HCT116 (cell line): ENCODE data around the gene CDH3. TPM values are rescaled to one million over a fixed set of nuclear protein-coding genes. Genes with fewer than 3 reads are reported as not detected.

Experiments
- ATAC-seq: fragments of 200-7000 bp; cut with Tn5 transposase; 2 replicates; pipeline ENCODE4 v1.9.1; 2020; ENCODE audit warnings: mild to moderate bottlenecking, moderate library complexity
- BruUV-seq: library from RNA; stranded (reverse); fragments of 400-500 nt; replicated peaks from 2 replicates; lab custom pipeline; 2021; lab: Mats Ljungman, UMichigan
- CTCF ChIA-PET: fragments of 300-600 bp; sonication (Branson Sonifier 250); formaldehyde crosslinking; loops from one replicate; lab custom pipeline; 2021; ENCODE audit warnings: antibody characterized with exemption; lab: Charles Lee
- POLR2A ChIA-PET: fragments of 300-600, 350-600 bp; sonication (Branson Sonifier 250); formaldehyde crosslinking; loops from one replicate; lab custom pipeline; 2021; ENCODE audit warnings: antibody characterized with exemption; lab: Charles Lee
- RAD21 ChIA-PET, 2 experiments: fragments of 300-600 bp; sonication (Branson Sonifier 250); formaldehyde crosslinking; loops; one replicate each; lab custom pipeline; 2023; ENCODE audit warnings: low total read pairs in 2 of 2; ENCODE audit not compliant: uncharacterized antibody in 2 of 2, unreplicated experiment in 2 of 2, low non-redundant PET in 1 of 2; lab: Charles Lee
- DNase-seq: peaks from one replicate; pipeline ENCODE4 v3.0.0-alpha.2; 2010; ENCODE audit warnings: low read depth, low spot score
- H2AFZ ChIP-seq: fragments of 200-600 bp; shearing (Covaris generic), sonication (generic); 2 replicates; pipeline ENCODE4 v1.6.1; 2017; ENCODE audit warnings: low read depth, mixed run types, mixed read lengths, antibody characterized with exemption, low read length; ENCODE audit not compliant: poor library complexity, severe bottlenecking
- H3K27ac ChIP-seq: 2 replicates; pipeline ENCODE4 v1.5.1; 2012; ENCODE audit warnings: low read depth, low read length
- H3K27me3 ChIP-seq: fragments of 200-600 bp; sonication (generic); 2 replicates; pipeline ENCODE4 v1.6.1; 2016; ENCODE audit warnings: mixed run types, low read length, mixed read lengths; ENCODE audit not compliant: insufficient read depth
- H3K36me3 ChIP-seq, 2 experiments: fragments of 200-500 bp in 1 of 2; fragments of 200-600 bp in 1 of 2; sonication (Bioruptor generic) in 1 of 2; sonication (generic) in 1 of 2; 2 replicates each; pipeline versions ENCODE4 v1.5.1 to v1.6.1; 2014 to 2016; ENCODE audit warnings: low read length in 2 of 2, inconsistent platforms in 1 of 2, mixed read lengths in 1 of 2, mixed run types in 1 of 2; ENCODE audit not compliant: insufficient read depth in 2 of 2, control insufficient read depth in 1 of 2
- H3K4me1 ChIP-seq, 2 experiments: fragments of 200-600 bp in 1 of 2; sonication (generic) in 1 of 2; 2 replicates each; pipeline versions ENCODE4 v1.5.1 to v1.6.1; 2012 to 2017; ENCODE audit warnings: low read length in 2 of 2, inconsistent platforms in 1 of 2, mild to moderate bottlenecking in 1 of 2, mixed read lengths in 1 of 2, mixed run types in 1 of 2, moderate library complexity in 1 of 2; ENCODE audit not compliant: insufficient read depth in 2 of 2, control insufficient read depth in 1 of 2
- H3K4me2 ChIP-seq: fragments of 200-600 bp; sonication (generic); 2 replicates; pipeline ENCODE4 v1.6.1; 2017; ENCODE audit warnings: mixed run types, low read length, mixed read lengths
- H3K4me3 ChIP-seq, 2 experiments: fragments of 200-600 bp in 1 of 2; sonication (generic) in 1 of 2; replicated peaks in 1 of 2; 2 replicates each; pipeline ENCODE4 v1.5.1; 2011 to 2016; ENCODE audit warnings: low read length in 2 of 2, control low read depth in 1 of 2, low read depth in 1 of 2, mild to moderate bottlenecking in 1 of 2, mixed read lengths in 1 of 2, mixed run types in 1 of 2
- H3K79me2 ChIP-seq: fragments of 200-600 bp; sonication (generic); 2 replicates; pipeline ENCODE4 v1.6.1; 2017; ENCODE audit warnings: mild to moderate bottlenecking, mixed run types, low read length, moderate library complexity, mixed read lengths; ENCODE audit not compliant: insufficient read depth
- H3K9ac ChIP-seq: fragments of 200-600 bp; sonication (generic); 2 replicates; pipeline ENCODE4 v1.6.1; 2016; ENCODE audit warnings: low read length, mixed read lengths
- H3K9me2 ChIP-seq: fragments of 200-600 bp; sonication (generic), shearing (Covaris generic); 2 replicates; pipeline ENCODE4 v1.6.1; 2017; ENCODE audit warnings: mixed run types, mild to moderate bottlenecking, moderate library complexity; ENCODE audit not compliant: insufficient read depth
- H3K9me3 ChIP-seq, 2 experiments: fragments of 200-500 bp in 1 of 2; fragments of 200-600 bp in 1 of 2; sonication (Bioruptor generic) in 1 of 2; sonication (generic) in 1 of 2; 2 replicates each; pipeline ENCODE4 v1.6.1; 2014 to 2017; ENCODE audit warnings: low read length in 2 of 2, mixed read lengths in 2 of 2, inconsistent platforms in 1 of 2, low read depth in 1 of 2, mild to moderate bottlenecking in 1 of 2, mixed run types in 1 of 2, moderate library complexity in 1 of 2; ENCODE audit not compliant: control insufficient read depth in 1 of 2, insufficient read depth in 1 of 2
- H4K20me1 ChIP-seq: fragments of 200-600 bp; sonication (generic), shearing (Covaris generic); 2 replicates; pipeline ENCODE4 v1.6.1; 2017; ENCODE audit warnings: mixed run types, mild to moderate bottlenecking, moderate library complexity; ENCODE audit not compliant: insufficient read depth
- CEBPB ChIP-seq: IDR thresholded peaks from 2 replicates; pipeline ENCODE4 v1.6.1; 2012; ENCODE audit warnings: low read depth
- ELF1 ChIP-seq: IDR thresholded peaks from 2 replicates; pipeline ENCODE4 v1.6.1; 2012; ENCODE audit warnings: low read depth, borderline replicate concordance
- EZH2phosphoT487 ChIP-seq: fragments of 200-600 bp; IDR thresholded peaks from 2 replicates; pipeline ENCODE4 v1.6.1; 2018; ENCODE audit warnings: antibody characterized with exemption, borderline replicate concordance
- FOSL1 ChIP-seq: IDR thresholded peaks from 2 replicates; pipeline ENCODE4 v1.6.1; 2012; ENCODE audit warnings: low read depth
- JUND ChIP-seq: IDR thresholded peaks from 2 replicates; pipeline ENCODE4 v1.6.1; 2012
- POLR2AphosphoS5 ChIP-seq: IDR thresholded peaks from 2 replicates; pipeline ENCODE4 v1.6.1; 2011; ENCODE audit warnings: mild to moderate bottlenecking, low read depth, low read length, moderate library complexity
- SIN3A ChIP-seq: IDR thresholded peaks from 2 replicates; pipeline ENCODE4 v1.6.1; 2012; ENCODE audit warnings: low read depth
- SP1 ChIP-seq: IDR thresholded peaks from 2 replicates; pipeline ENCODE4 v1.6.1; 2012; ENCODE audit warnings: low read depth
- SRF ChIP-seq: IDR thresholded peaks from 2 replicates; pipeline ENCODE4 v1.6.1; 2012; ENCODE audit warnings: low read depth
- TCF7L2 ChIP-seq: IDR thresholded peaks from 2 replicates; pipeline ENCODE4 v1.7.0; 2011; ENCODE audit warnings: borderline replicate concordance, inconsistent platforms; ENCODE audit not compliant: insufficient read depth, insufficient read length; ENCODE audit errors: extremely low read depth
- YY1 ChIP-seq: IDR thresholded peaks from 2 replicates; pipeline ENCODE4 v1.6.1; 2011; ENCODE audit warnings: low read length, low read depth, moderate library complexity, mild to moderate bottlenecking; ENCODE audit not compliant: insufficient replicate concordance; ENCODE audit errors: extremely low read depth
- ZFX ChIP-seq: fragments of 450-650 bp; IDR thresholded peaks from 2 replicates; pipeline ENCODE4 v1.6.1; 2017
- intact Hi-C: fragments of 100-400 bp; cut with micrococcal nuclease; formaldehyde crosslinking; loops from 2 replicates; pipeline ENCODE4 v1.10.0; 2022
- total RNA-seq: library from RNA; stranded (reverse); gene quantifications from one replicate; pipeline ENCODE4 v1.2.1, GENCODE V29; 2021; ENCODE audit not compliant: unreplicated experiment
- TF ChIP-seq, protein P1 (sequence below), 3 experiments: fragments of 200-600 bp in 1 of 3; sonication (generic) in 1 of 3; IDR thresholded peaks in 2 of 3; conservative IDR thresholded peaks in 1 of 3; 2 replicates each; pipeline ENCODE4 v1.5.1; 2012 to 2017; ENCODE audit warnings: low read depth in 2 of 3, low read length in 2 of 3, antibody characterized with exemption in 1 of 3, borderline replicate concordance in 1 of 3, control low read depth in 1 of 3, mild to moderate bottlenecking in 1 of 3, mixed read lengths in 1 of 3, mixed run types in 1 of 3, moderate library complexity in 1 of 3; ENCODE audit not compliant: insufficient read depth in 1 of 3
- TF ChIP-seq, protein P2 (sequence below): IDR thresholded peaks from 2 replicates; pipeline ENCODE4 v1.6.1; 2012

Gene CDH3
- total RNA-seq, 1 experiment from 2014 or later = 94.7 TPM

DNA sequence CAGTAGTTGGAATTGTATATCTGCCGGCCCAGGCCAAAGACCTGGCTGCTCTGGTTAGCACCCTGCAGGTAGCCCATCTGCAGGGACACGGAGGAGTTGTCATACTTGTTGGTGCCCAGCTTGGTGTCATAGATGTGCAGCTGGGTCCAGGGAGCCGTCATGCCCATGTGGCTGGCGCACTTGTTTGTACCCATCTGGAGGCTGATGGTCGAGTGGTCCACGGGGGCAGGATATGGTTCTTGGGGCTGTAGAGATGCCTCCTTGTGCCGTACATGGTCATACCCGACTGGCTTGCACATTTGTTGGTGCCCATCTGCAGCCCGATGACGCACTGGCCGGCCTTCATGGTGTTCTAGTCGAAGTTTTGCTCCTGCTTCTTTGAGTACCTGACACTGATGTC lies 6.0 kb downstream of the CDH3 start:
- Histone ChIP-seq H3K79me2 (peaks cover 76% of the 10 kb centered on the region), H2AFZ (no peak overlapping the region), H3K27me3 (no peaks in the 10 kb centered on the region), H3K27ac (no peak overlapping the region), H3K9me3 (no peaks in the 10 kb centered on the region), H3K4me1 (peaks cover 22 to 49% of the 10 kb centered on the region in 2 experiments), H3K9me2 (no peaks in the 10 kb centered on the region), H3K36me3 (peaks cover 0 to 9% of the 10 kb centered on the region in 2 experiments; a peak in 1 of 4 replicates), H4K20me1 (no peaks in the 10 kb centered on the region), H3K9ac (no peak overlapping the region), H3K4me2 (no peak overlapping the region), H3K4me3 (no peak overlapping the region)
- no TSS peak for BruUV-seq
- ChIA-PET POLR2A (no interaction called here), CTCF (no interaction called here), RAD21 (no interaction called here)
- no peak for TF ChIP-seq ELF1
- TF ChIP-seq JUND = no peak
- no peak for TF ChIP-seq SIN3A
- no peak for TF ChIP-seq SRF
- TF ChIP-seq, protein P1, sequence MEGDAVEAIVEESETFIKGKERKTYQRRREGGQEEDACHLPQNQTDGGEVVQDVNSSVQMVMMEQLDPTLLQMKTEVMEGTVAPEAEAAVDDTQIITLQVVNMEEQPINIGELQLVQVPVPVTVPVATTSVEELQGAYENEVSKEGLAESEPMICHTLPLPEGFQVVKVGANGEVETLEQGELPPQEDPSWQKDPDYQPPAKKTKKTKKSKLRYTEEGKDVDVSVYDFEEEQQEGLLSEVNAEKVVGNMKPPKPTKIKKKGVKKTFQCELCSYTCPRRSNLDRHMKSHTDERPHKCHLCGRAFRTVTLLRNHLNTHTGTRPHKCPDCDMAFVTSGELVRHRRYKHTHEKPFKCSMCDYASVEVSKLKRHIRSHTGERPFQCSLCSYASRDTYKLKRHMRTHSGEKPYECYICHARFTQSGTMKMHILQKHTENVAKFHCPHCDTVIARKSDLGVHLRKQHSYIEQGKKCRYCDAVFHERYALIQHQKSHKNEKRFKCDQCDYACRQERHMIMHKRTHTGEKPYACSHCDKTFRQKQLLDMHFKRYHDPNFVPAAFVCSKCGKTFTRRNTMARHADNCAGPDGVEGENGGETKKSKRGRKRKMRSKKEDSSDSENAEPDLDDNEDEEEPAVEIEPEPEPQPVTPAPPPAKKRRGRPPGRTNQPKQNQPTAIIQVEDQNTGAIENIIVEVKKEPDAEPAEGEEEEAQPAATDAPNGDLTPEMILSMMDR (IDR thresholded peaks at IDR 0.05 in 2 of 3, conservative IDR thresholded peaks at IDR 0.05 in 1 of 3; ENCODE audit: borderline replicate concordance in 1 of 3, insufficient read depth in 1 of 3, low read depth in 2 of 3, low read length in 2 of 3) = no peak
- no peak for TF ChIP-seq POLR2AphosphoS5
- no peak for TF ChIP-seq SP1
- TF ChIP-seq CEBPB = no peak
- TF ChIP-seq ZFX = no peak
- TF ChIP-seq EZH2phosphoT487 = no peak
- TF ChIP-seq YY1 = no peak
- TF ChIP-seq, protein P2, sequence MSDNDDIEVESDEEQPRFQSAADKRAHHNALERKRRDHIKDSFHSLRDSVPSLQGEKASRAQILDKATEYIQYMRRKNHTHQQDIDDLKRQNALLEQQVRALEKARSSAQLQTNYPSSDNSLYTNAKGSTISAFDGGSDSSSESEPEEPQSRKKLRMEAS = no peak
- no peak for TF ChIP-seq TCF7L2
- TF ChIP-seq FOSL1 = no peak
- intact Hi-C loops = no loop called here
- ATAC-seq = no peak
- no peak for DNase-seq
